WTC11 (cell line): ENCODE measurements around the gene URM1.

Experiments used
- TF ChIP-seq, protein P1 (sequence below): sonication (generic); formaldehyde crosslinking; IDR thresholded peaks from 2 replicates; pipeline ENCODE4 v1.8.0; 2022; ENCODE audit warnings: mild to moderate bottlenecking, missing genetic modification reagents
- TF ChIP-seq, protein P2 (sequence below): sonication (generic); formaldehyde crosslinking; IDR thresholded peaks from 2 replicates; pipeline ENCODE4 v1.8.1; 2023; ENCODE audit warnings: mild to moderate bottlenecking, missing genetic modification reagents, moderate library complexity
- TF ChIP-seq, protein P3 (sequence below): fragments of 200-600 bp; IDR thresholded peaks from 2 replicates; pipeline ENCODE4 v1.8.0; 2022; ENCODE audit warnings: antibody characterized with exemption

DNA sequence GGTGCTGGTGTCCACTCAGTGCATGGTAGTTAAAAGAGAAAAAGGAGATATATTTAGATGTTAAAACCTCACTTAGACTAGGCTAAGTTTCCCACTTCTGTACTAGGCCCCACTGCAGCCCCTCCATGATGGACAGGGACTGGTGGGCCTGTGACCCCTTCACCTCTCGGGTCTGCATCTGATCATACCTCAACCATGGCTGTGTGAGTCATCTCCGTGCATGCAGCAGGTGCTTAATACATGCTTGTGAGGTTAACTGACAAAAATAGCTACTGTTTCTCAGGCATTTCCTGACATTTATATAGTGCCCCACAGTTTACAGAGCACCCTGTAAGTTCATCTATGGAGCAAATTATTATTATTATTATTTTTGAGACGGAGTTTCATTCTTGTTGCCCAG is 8.4 kb upstream of the URM1 start:
- TF ChIP-seq, protein P1, sequence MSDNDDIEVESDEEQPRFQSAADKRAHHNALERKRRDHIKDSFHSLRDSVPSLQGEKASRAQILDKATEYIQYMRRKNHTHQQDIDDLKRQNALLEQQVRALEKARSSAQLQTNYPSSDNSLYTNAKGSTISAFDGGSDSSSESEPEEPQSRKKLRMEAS: no peak
- TF ChIP-seq, protein P2, sequence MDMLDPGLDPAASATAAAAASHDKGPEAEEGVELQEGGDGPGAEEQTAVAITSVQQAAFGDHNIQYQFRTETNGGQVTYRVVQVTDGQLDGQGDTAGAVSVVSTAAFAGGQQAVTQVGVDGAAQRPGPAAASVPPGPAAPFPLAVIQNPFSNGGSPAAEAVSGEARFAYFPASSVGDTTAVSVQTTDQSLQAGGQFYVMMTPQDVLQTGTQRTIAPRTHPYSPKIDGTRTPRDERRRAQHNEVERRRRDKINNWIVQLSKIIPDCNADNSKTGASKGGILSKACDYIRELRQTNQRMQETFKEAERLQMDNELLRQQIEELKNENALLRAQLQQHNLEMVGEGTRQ (CRISPR knock-in tag): no peak
- TF ChIP-seq, protein P3, sequence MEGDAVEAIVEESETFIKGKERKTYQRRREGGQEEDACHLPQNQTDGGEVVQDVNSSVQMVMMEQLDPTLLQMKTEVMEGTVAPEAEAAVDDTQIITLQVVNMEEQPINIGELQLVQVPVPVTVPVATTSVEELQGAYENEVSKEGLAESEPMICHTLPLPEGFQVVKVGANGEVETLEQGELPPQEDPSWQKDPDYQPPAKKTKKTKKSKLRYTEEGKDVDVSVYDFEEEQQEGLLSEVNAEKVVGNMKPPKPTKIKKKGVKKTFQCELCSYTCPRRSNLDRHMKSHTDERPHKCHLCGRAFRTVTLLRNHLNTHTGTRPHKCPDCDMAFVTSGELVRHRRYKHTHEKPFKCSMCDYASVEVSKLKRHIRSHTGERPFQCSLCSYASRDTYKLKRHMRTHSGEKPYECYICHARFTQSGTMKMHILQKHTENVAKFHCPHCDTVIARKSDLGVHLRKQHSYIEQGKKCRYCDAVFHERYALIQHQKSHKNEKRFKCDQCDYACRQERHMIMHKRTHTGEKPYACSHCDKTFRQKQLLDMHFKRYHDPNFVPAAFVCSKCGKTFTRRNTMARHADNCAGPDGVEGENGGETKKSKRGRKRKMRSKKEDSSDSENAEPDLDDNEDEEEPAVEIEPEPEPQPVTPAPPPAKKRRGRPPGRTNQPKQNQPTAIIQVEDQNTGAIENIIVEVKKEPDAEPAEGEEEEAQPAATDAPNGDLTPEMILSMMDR: no peak
